Esophagus muscularis mucosa (tissue), 3 donors: Measurements from ENCODE around the gene KIRREL3.

Experiments used
- CTCF ChIP-seq, 3 experiments: fragments of 200-600 bp in 2 of 3; fragments of 450-650 bp in 1 of 3; sonication (generic) in 2 of 3; IDR thresholded peaks; one replicate each; pipeline ENCODE4 v1.5.1; 2017 to 2019; ENCODE audit warnings: antibody characterized with exemption in 3 of 3, mild to moderate bottlenecking in 2 of 3, moderate library complexity in 1 of 3
- POLR2A ChIP-seq: fragments of 450-650 bp; IDR thresholded peaks from one replicate; pipeline ENCODE4 v1.6.1; 2017; ENCODE audit warnings: antibody characterized with exemption, moderate library complexity, mild to moderate bottlenecking, low read depth

- no peak for TF ChIP-seq CTCF (IDR thresholded peaks at IDR 0.05)
- TF ChIP-seq POLR2A, result no peak
Measured at GRCh38 chr11:127028648-127029047, 28.1 kb upstream of the KIRREL3 start.
